Astrocyte (in vitro differentiated cells and primary cell): Measurements from ENCODE around the gene SLC4A2. TPM values are rescaled to one million over a fixed set of nuclear protein-coding genes. Genes with fewer than 3 reads are reported as not detected.

ENCODE experiments used
- DNase-seq: peaks from one replicate; pipeline ENCODE4 v3.0.0-alpha.2; 2010; ENCODE audit warnings: low read depth
- FAIRE-seq: peaks from 2 replicates; lab custom pipeline; 2011; peaks lifted over from hg19 to GRCh38; lab: Jason Lieb, UNC
- H2AFZ ChIP-seq: 2 replicates; pipeline ENCODE4 v1.6.0; 2012; ENCODE audit warnings: low read depth, low read length, inconsistent platforms
- H3K27ac ChIP-seq: 2 replicates; pipeline ENCODE4 v1.5.1; 2011; ENCODE audit warnings: low read depth, low read length, inconsistent platforms
- H3K27me3 ChIP-seq: 2 replicates; pipeline ENCODE4 v1.6.0; 2011; ENCODE audit warnings: low read length, inconsistent platforms; ENCODE audit not compliant: insufficient read depth
- H3K36me3 ChIP-seq: 2 replicates; pipeline ENCODE4 v1.5.1; 2011; ENCODE audit warnings: low read length, inconsistent platforms; ENCODE audit not compliant: insufficient read depth
- H3K4me1 ChIP-seq: 2 replicates; pipeline ENCODE4 v1.5.1; 2011; ENCODE audit warnings: low read length, inconsistent platforms; ENCODE audit not compliant: insufficient read depth
- H3K4me2 ChIP-seq: 2 replicates; pipeline ENCODE4 v1.6.0; 2012; ENCODE audit warnings: low read length, inconsistent platforms
- H3K4me3 ChIP-seq: 2 replicates; pipeline ENCODE4 v1.5.1; 2011; ENCODE audit warnings: low read depth, mild to moderate bottlenecking, low read length, inconsistent platforms; ENCODE audit not compliant: insufficient read depth
- H3K79me2 ChIP-seq: 2 replicates; pipeline ENCODE4 v1.6.0; 2012; ENCODE audit warnings: mild to moderate bottlenecking, low read length, inconsistent platforms; ENCODE audit not compliant: insufficient read depth
- H3K9ac ChIP-seq: 2 replicates; pipeline ENCODE4 v1.6.0; 2012; ENCODE audit warnings: mild to moderate bottlenecking, low read length, inconsistent platforms
- H3K9me3 ChIP-seq: 2 replicates; pipeline ENCODE4 v1.5.1; 2012; ENCODE audit warnings: low read depth, mild to moderate bottlenecking, low read length, inconsistent platforms; ENCODE audit not compliant: insufficient read depth
- H4K20me1 ChIP-seq: 2 replicates; pipeline ENCODE4 v1.6.0; 2012; ENCODE audit warnings: low read length, inconsistent platforms; ENCODE audit not compliant: insufficient read depth
- H3K27ac Mint-ChIP-seq: one replicate; pipeline ENCODE4 v1.8.0; 2021; ENCODE audit warnings: mild to moderate bottlenecking, mixed read lengths; ENCODE audit not compliant: unreplicated experiment
- H3K27me3 Mint-ChIP-seq: one replicate; pipeline ENCODE4 v1.8.0; 2021; ENCODE audit warnings: low read depth, mixed read lengths; ENCODE audit not compliant: unreplicated experiment
- H3K36me3 Mint-ChIP-seq: one replicate; pipeline ENCODE4 v1.8.0; 2021; ENCODE audit warnings: low read depth, mixed read lengths; ENCODE audit not compliant: unreplicated experiment
- H3K4me1 Mint-ChIP-seq: one replicate; pipeline ENCODE4 v1.8.0; 2021; ENCODE audit warnings: low read depth, mixed read lengths; ENCODE audit not compliant: unreplicated experiment
- H3K4me3 Mint-ChIP-seq: one replicate; pipeline ENCODE4 v1.8.0; 2021; ENCODE audit warnings: mild to moderate bottlenecking, moderate library complexity, mixed read lengths; ENCODE audit not compliant: unreplicated experiment
- H3K9me3 Mint-ChIP-seq: one replicate; pipeline ENCODE4 v1.8.0; 2021; ENCODE audit warnings: mild to moderate bottlenecking, mixed read lengths; ENCODE audit not compliant: unreplicated experiment
- EZH2 ChIP-seq: IDR thresholded peaks from 2 replicates; pipeline ENCODE4 v1.6.1; 2012; ENCODE audit warnings: mild to moderate bottlenecking, low read length, inconsistent platforms; ENCODE audit not compliant: insufficient read depth
- total RNA-seq: library from RNA; stranded (reverse); gene quantifications from 2 replicates; pipeline ENCODE4 v1.2.1, GENCODE V29; 2021
- TF ChIP-seq, protein P1 (sequence below): IDR thresholded peaks from 2 replicates; pipeline ENCODE4 v1.5.1; 2011; ENCODE audit warnings: low read depth, mild to moderate bottlenecking, inconsistent platforms, low read length, moderate library complexity; ENCODE audit not compliant: insufficient read depth

Gene SLC4A2
- total RNA-seq, 1 donor from 2014 or later: 302 TPM

GRCh38 chr7:151074817-151075661 is 15.7 kb downstream of the SLC4A2 start:
- DNase-seq (no peak), FAIRE-seq (no peak)
- Mint-ChIP-seq H3K36me3 (peaks cover 14% of the 10 kb centered on the region), H3K27ac (peak overlapping the region; percentile 47), H3K9me3 (no peaks in the 10 kb centered on the region), H3K4me1 (peaks cover 11% of the 10 kb centered on the region), H3K4me3 (no peak overlapping the region), H3K27me3 (no peaks in the 10 kb centered on the region)
- Histone ChIP-seq H4K20me1 (peaks cover 57% of the 10 kb centered on the region), H3K36me3 (peaks cover 21% of the 10 kb centered on the region), H3K27ac (no peak overlapping the region), H3K9me3 (no peaks in the 10 kb centered on the region), H3K79me2 (peaks cover 25% of the 10 kb centered on the region), H3K27me3 (no peaks in the 10 kb centered on the region), H3K4me1 (peaks cover 14% of the 10 kb centered on the region), H3K4me2 (no peak overlapping the region), H3K9ac (no peak overlapping the region), H2AFZ (no peak overlapping the region), H3K4me3 (no peak overlapping the region)
- no peak for TF ChIP-seq EZH2
- TF ChIP-seq, protein P1, sequence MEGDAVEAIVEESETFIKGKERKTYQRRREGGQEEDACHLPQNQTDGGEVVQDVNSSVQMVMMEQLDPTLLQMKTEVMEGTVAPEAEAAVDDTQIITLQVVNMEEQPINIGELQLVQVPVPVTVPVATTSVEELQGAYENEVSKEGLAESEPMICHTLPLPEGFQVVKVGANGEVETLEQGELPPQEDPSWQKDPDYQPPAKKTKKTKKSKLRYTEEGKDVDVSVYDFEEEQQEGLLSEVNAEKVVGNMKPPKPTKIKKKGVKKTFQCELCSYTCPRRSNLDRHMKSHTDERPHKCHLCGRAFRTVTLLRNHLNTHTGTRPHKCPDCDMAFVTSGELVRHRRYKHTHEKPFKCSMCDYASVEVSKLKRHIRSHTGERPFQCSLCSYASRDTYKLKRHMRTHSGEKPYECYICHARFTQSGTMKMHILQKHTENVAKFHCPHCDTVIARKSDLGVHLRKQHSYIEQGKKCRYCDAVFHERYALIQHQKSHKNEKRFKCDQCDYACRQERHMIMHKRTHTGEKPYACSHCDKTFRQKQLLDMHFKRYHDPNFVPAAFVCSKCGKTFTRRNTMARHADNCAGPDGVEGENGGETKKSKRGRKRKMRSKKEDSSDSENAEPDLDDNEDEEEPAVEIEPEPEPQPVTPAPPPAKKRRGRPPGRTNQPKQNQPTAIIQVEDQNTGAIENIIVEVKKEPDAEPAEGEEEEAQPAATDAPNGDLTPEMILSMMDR: no peak

GRCh38 chr7:151075662-151075971 is 16.2 kb downstream of the SLC4A2 start:
- H3K79me2 ChIP-seq: peaks cover 31% of the 10 kb centered on the region
- no peak overlapping the region for H3K9ac ChIP-seq
- H3K4me1 Mint-ChIP-seq: peaks cover 11% of the 10 kb centered on the region
- no peak overlapping the region for H2AFZ ChIP-seq
- FAIRE-seq: no peak
- H3K27ac Mint-ChIP-seq: no peak overlapping the region
- TF ChIP-seq, protein P1: no peak
- no peak for TF ChIP-seq EZH2
- H3K36me3 Mint-ChIP-seq: peaks cover 14% of the 10 kb centered on the region
- peaks cover 56% of the 10 kb centered on the region for H4K20me1 ChIP-seq
- H3K27me3 Mint-ChIP-seq: no peaks in the 10 kb centered on the region
- no peak overlapping the region for H3K4me3 ChIP-seq
- H3K36me3 ChIP-seq: peaks cover 21% of the 10 kb centered on the region
- H3K27me3 ChIP-seq: no peaks in the 10 kb centered on the region
- H3K4me1 ChIP-seq: peaks cover 14% of the 10 kb centered on the region
- no peak overlapping the region for H3K27ac ChIP-seq
- H3K4me2 ChIP-seq: no peak overlapping the region
- no peaks in the 10 kb centered on the region for H3K9me3 ChIP-seq
- H3K9me3 Mint-ChIP-seq: no peaks in the 10 kb centered on the region
- DNase-seq: no peak
- no peak overlapping the region for H3K4me3 Mint-ChIP-seq

DNA sequence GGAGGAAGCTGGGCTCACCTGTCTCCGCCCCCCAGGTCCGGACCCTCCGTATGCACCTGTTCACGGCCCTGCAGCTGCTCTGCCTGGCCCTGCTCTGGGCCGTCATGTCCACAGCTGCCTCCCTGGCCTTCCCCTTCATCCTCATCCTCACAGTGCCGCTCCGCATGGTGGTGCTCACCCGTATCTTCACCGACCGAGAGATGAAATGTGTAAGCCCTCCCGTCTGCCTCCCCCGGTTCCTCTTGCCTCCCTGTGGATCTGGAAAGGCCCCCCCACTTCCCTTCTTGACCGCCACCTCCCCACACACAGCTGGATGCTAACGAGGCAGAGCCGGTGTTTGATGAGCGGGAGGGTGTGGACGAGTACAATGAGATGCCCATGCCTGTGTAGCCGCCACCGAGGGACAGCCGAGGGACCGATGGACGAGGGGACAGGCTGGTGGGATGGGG is 16.6 kb downstream of the SLC4A2 start:
- peaks cover 21% of the 10 kb centered on the region for H3K36me3 ChIP-seq
- no peak overlapping the region for H3K27ac ChIP-seq
- peak overlapping the region; percentile 45 for H3K4me3 Mint-ChIP-seq
- H3K79me2 ChIP-seq: peaks cover 31% of the 10 kb centered on the region
- H3K36me3 Mint-ChIP-seq: peaks cover 14% of the 10 kb centered on the region
- no peak overlapping the region for H3K9ac ChIP-seq
- H3K4me1 Mint-ChIP-seq: peaks cover 11% of the 10 kb centered on the region
- no peak for TF ChIP-seq EZH2
- TF ChIP-seq, protein P1: no peak
- H3K9me3 ChIP-seq: no peaks in the 10 kb centered on the region
- no peaks in the 10 kb centered on the region for H3K27me3 Mint-ChIP-seq
- H3K4me3 ChIP-seq: no peak overlapping the region
- no peaks in the 10 kb centered on the region for H3K9me3 Mint-ChIP-seq
- DNase-seq: no peak
- H2AFZ ChIP-seq: no peak overlapping the region
- no peak overlapping the region for H3K27ac Mint-ChIP-seq
- H4K20me1 ChIP-seq: peaks cover 56% of the 10 kb centered on the region
- peaks cover 17% of the 10 kb centered on the region for H3K4me1 ChIP-seq
- no peak overlapping the region for H3K4me2 ChIP-seq
- no peaks in the 10 kb centered on the region for H3K27me3 ChIP-seq
- no peak for FAIRE-seq
